Trophoblast cell (in vitro differentiated cells and primary cell): Measurements from ENCODE around the gene EIF4E3.

Experiments used
- DNase-seq, 2 donors: peaks; one replicate each; pipeline ENCODE4 v3.0.0-alpha.2; 2016
- H2AFZ ChIP-seq: 2 replicates; pipeline ENCODE4 v1.6.1; 2013; ENCODE audit warnings: low read length, moderate library complexity, mild to moderate bottlenecking; ENCODE audit not compliant: insufficient read depth, poor library complexity
- H2AK5ac ChIP-seq: 2 replicates; pipeline ENCODE4 v1.6.1; 2013; ENCODE audit warnings: mild to moderate bottlenecking, low read length
- H2BK120ac ChIP-seq: 2 replicates; pipeline ENCODE4 v1.6.1; 2013; ENCODE audit warnings: low read length, mild to moderate bottlenecking, moderate library complexity; ENCODE audit not compliant: insufficient read depth, poor library complexity
- H2BK12ac ChIP-seq: 2 replicates; pipeline ENCODE4 v1.6.1; 2013; ENCODE audit warnings: mild to moderate bottlenecking, low read length, moderate library complexity
- H2BK5ac ChIP-seq: 2 replicates; pipeline ENCODE4 v1.6.1; 2013; ENCODE audit warnings: low read length, low read depth, moderate library complexity, mild to moderate bottlenecking; ENCODE audit not compliant: poor library complexity
- H3K14ac ChIP-seq: 2 replicates; pipeline ENCODE4 v1.6.1; 2013; ENCODE audit warnings: mild to moderate bottlenecking, low read length
- H3K18ac ChIP-seq: 2 replicates; pipeline ENCODE4 v1.6.1; 2013; ENCODE audit warnings: mild to moderate bottlenecking, low read length
- H3K23ac ChIP-seq: 2 replicates; pipeline ENCODE4 v1.6.1; 2013; ENCODE audit warnings: low read length
- H3K27ac ChIP-seq: 2 replicates; pipeline ENCODE4 v1.5.1; 2013; ENCODE audit warnings: low read depth, mild to moderate bottlenecking, inconsistent platforms, low read length, moderate library complexity
- H3K27me3 ChIP-seq: 2 replicates; pipeline ENCODE4 v1.6.1; 2013; ENCODE audit warnings: inconsistent platforms, mild to moderate bottlenecking, low read length, moderate library complexity; ENCODE audit not compliant: insufficient read depth
- H3K36me3 ChIP-seq, 2 experiments: 1 replicate in 1 of 2; 2 replicates in 1 of 2; pipeline ENCODE4 v1.6.1; 2013; ENCODE audit warnings: low read length in 2 of 2, mild to moderate bottlenecking in 2 of 2, moderate library complexity in 1 of 2; ENCODE audit not compliant: insufficient read depth in 2 of 2, control insufficient read depth in 1 of 2
- H3K4ac ChIP-seq: 2 replicates; pipeline ENCODE4 v1.6.1; 2013; ENCODE audit warnings: low read depth, mild to moderate bottlenecking, low read length, moderate library complexity
- H3K4me1 ChIP-seq, 2 experiments: 1 replicate in 1 of 2; 2 replicates in 1 of 2; pipeline ENCODE4 v1.6.1; 2013; ENCODE audit warnings: low read length in 2 of 2, mild to moderate bottlenecking in 2 of 2, moderate library complexity in 1 of 2; ENCODE audit not compliant: insufficient read depth in 2 of 2, control insufficient read depth in 1 of 2
- H3K4me2 ChIP-seq: 2 replicates; pipeline ENCODE4 v1.6.1; 2013; ENCODE audit warnings: inconsistent platforms, mild to moderate bottlenecking, low read length, moderate library complexity
- H3K4me3 ChIP-seq: 2 replicates; pipeline ENCODE4 v1.5.1; 2013; ENCODE audit warnings: mild to moderate bottlenecking, low read depth, low read length, inconsistent platforms
- H3K79me1 ChIP-seq: one replicate; pipeline ENCODE4 v1.6.1; 2013; ENCODE audit warnings: low read length
- H3K79me2 ChIP-seq: 2 replicates; pipeline ENCODE4 v1.6.1; 2013; ENCODE audit warnings: low read length, mild to moderate bottlenecking; ENCODE audit not compliant: control insufficient read depth, insufficient read depth, poor library complexity
- H3K9ac ChIP-seq: 2 replicates; pipeline ENCODE4 v1.6.1; 2013; ENCODE audit warnings: mild to moderate bottlenecking, low read length
- H3K9me3 ChIP-seq: 2 replicates; pipeline ENCODE4 v1.6.1; 2013; ENCODE audit warnings: low read depth, mild to moderate bottlenecking, control low read depth, inconsistent platforms, low read length; ENCODE audit not compliant: insufficient read depth
- H4K12ac ChIP-seq: 2 replicates; pipeline ENCODE4 v1.6.1; 2013; ENCODE audit warnings: low read depth, mild to moderate bottlenecking, low read length, moderate library complexity
- H4K8ac ChIP-seq: 2 replicates; pipeline ENCODE4 v1.6.1; 2013; ENCODE audit warnings: low read depth, mild to moderate bottlenecking, low read length, moderate library complexity
- H4K91ac ChIP-seq: one replicate; pipeline ENCODE4 v1.6.1; 2013; ENCODE audit warnings: low read depth, mild to moderate bottlenecking, low read length, moderate library complexity
- WGBS: extraction: QIAGEN DNeasy Blood & Tissue Kit; methylation state at CpG from one replicate; pipeline ENCODE4 v1.1.7; 2013; ENCODE audit warnings: missing lambda C conversion rate; ENCODE audit not compliant: insufficient read length, insufficient coverage; ENCODE audit errors: extremely low coverage; 5-methylcytosine and 5-hydroxymethylcytosine counted together

The EIF4E3 gene

GRCh38 chr3:71760140-71760539 lies 34.9 kb upstream of the EIF4E3 start:
- Histone ChIP-seq H3K18ac (no peak overlapping the region), H3K9ac (no peak overlapping the region), H2AK5ac (no peak overlapping the region), H4K8ac (no peak overlapping the region), H3K36me3 (no peaks in the 10 kb centered on the region), H3K23ac (no peak overlapping the region), H2BK120ac (no peak overlapping the region), H3K79me2 (no peaks in the 10 kb centered on the region), H3K27ac (no peak overlapping the region), H3K4me2 (no peak overlapping the region), H3K4me3 (no peak overlapping the region), H3K27me3 (peaks cover 9% of the 10 kb centered on the region), H3K4me1 (no peaks in the 10 kb centered on the region), H4K91ac (no peak overlapping the region), H3K9me3 (no peaks in the 10 kb centered on the region), H3K14ac (no peak overlapping the region), H2BK5ac (no peak overlapping the region), H4K12ac (no peak overlapping the region), H3K4ac (no peak overlapping the region), H3K79me1 (no peaks in the 10 kb centered on the region), H2BK12ac (no peak overlapping the region), H2AFZ (no peak overlapping the region)
- DNase-seq, result no peak
- no CpG with 5 or more reads among the region's 1 CpG for WGBS

- Histone ChIP-seq H3K4me3 (no peak overlapping the region), H3K18ac (no peak overlapping the region), H3K4me1 (peaks cover 0 to 2% of the 10 kb centered on the region in 2 experiments), H2AK5ac (no peak overlapping the region), H3K9ac (no peak overlapping the region), H4K91ac (no peak overlapping the region), H3K27ac (no peak overlapping the region), H3K14ac (no peak overlapping the region), H2BK120ac (no peak overlapping the region), H3K27me3 (peaks cover 16% of the 10 kb centered on the region), H3K79me2 (no peaks in the 10 kb centered on the region), H2AFZ (no peak overlapping the region), H2BK12ac (no peak overlapping the region), H3K36me3 (no peaks in the 10 kb centered on the region), H3K23ac (no peak overlapping the region), H2BK5ac (no peak overlapping the region), H4K12ac (no peak overlapping the region), H3K4me2 (no peak overlapping the region), H3K9me3 (peaks cover 3% of the 10 kb centered on the region), H3K79me1 (no peaks in the 10 kb centered on the region), H3K4ac (no peak overlapping the region), H4K8ac (no peak overlapping the region)
- WGBS, result no CpG with 5 or more reads among the region's 5 CpGs
- no peak for DNase-seq
Observed at GRCh38 chr3:71759401-71759800, 34.2 kb upstream of the EIF4E3 start.

- Histone ChIP-seq H3K27ac (no peak overlapping the region), H3K79me2 (no peaks in the 10 kb centered on the region), H2BK12ac (no peak overlapping the region), H2AFZ (no peak overlapping the region), H3K4me2 (no peak overlapping the region), H3K9ac (no peak overlapping the region), H2BK5ac (no peak overlapping the region), H3K23ac (no peak overlapping the region), H3K4ac (no peak overlapping the region), H3K14ac (no peak overlapping the region), H3K18ac (no peak overlapping the region), H4K91ac (no peak overlapping the region), H3K36me3 (no peaks in the 10 kb centered on the region), H2AK5ac (no peak overlapping the region), H2BK120ac (no peak overlapping the region), H3K4me3 (no peak overlapping the region), H4K8ac (no peak overlapping the region), H3K27me3 (peaks cover 29% of the 10 kb centered on the region), H3K4me1 (peaks cover 0 to 7% of the 10 kb centered on the region in 2 experiments), H3K9me3 (peaks cover 6% of the 10 kb centered on the region), H3K79me1 (no peaks in the 10 kb centered on the region), H4K12ac (no peak overlapping the region)
- no CpG with 5 or more reads among the region's 2 CpGs for WGBS
- DNase-seq, result no peak
Observed at GRCh38 chr3:71758091-71758490, 32.9 kb upstream of the EIF4E3 start.

GRCh38 chr3:71754610-71755253 lies 29.5 kb upstream of the EIF4E3 start:
- no peak overlapping the region for H4K12ac ChIP-seq
- H3K4me2 ChIP-seq, result peak overlapping the region; percentile 98
- H2AK5ac ChIP-seq, result no peak overlapping the region
- H3K4ac ChIP-seq, result no peak overlapping the region
- DNase-seq, result no peak
- no peaks in the 10 kb centered on the region for H3K36me3 ChIP-seq
- no peak overlapping the region for H4K91ac ChIP-seq
- peaks cover 0 to 7% of the 10 kb centered on the region in 2 experiments for H3K4me1 ChIP-seq
- no peak overlapping the region for H3K18ac ChIP-seq
- no peak overlapping the region for H2BK12ac ChIP-seq
- no peaks in the 10 kb centered on the region for H3K79me2 ChIP-seq
- H3K23ac ChIP-seq, result no peak overlapping the region
- H3K14ac ChIP-seq, result no peak overlapping the region
- peaks cover 40% of the 10 kb centered on the region for H3K27me3 ChIP-seq
- peaks cover 6% of the 10 kb centered on the region for H3K9me3 ChIP-seq
- H2AFZ ChIP-seq, result no peak overlapping the region
- H4K8ac ChIP-seq, result no peak overlapping the region
- WGBS, result no CpG with 5 or more reads among the region's 65 CpGs
- H3K9ac ChIP-seq, result no peak overlapping the region
- no peak overlapping the region for H2BK5ac ChIP-seq
- H3K4me3 ChIP-seq, result peak overlapping the region; percentile 80
- no peak overlapping the region for H2BK120ac ChIP-seq
- no peak overlapping the region for H3K27ac ChIP-seq
- H3K79me1 ChIP-seq, result no peaks in the 10 kb centered on the region
